ENCODE data around the gene ADGRF1.

The ADGRF1 gene

DNA sequence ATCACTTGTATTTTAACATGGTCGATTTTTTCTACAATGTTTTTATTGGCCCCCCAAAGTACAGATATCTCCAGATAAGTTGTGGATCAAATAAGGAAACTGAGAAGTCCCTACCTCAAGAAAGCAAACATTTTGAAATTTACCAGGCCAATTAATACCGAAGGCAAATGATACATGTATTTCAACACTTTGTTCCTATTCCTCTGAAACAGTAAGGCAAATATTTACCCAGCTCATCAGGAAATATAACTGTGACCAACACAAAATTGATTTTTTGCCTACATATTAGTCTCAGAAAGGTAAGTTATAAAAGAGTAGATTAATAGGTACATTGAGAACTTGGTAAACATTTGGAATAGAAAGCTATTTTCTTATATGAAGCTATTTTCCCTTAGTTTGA, 69.1 kb downstream of the ADGRF1 start:
- no peak for DNase-seq

DNA sequence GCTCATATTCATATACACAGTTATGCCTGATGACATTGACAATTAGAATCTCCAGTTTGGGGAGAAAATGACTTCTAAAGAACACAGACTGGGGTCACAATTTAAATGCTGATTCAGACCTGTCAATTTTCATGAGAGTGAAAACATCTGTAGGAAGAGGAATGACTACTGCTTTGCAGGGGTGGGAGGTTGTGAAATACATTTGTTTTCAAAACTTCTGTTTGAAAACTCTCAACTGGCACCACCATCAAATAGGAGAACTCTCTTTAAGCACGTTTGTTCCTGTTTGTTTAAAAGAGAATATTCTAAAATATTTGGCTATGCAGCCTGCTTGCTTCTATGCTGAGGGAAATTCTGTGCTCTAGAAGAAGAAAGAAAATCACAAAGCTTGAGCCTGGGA, 69.6 kb downstream of the ADGRF1 start:
- DNase-seq: no peak

DNA sequence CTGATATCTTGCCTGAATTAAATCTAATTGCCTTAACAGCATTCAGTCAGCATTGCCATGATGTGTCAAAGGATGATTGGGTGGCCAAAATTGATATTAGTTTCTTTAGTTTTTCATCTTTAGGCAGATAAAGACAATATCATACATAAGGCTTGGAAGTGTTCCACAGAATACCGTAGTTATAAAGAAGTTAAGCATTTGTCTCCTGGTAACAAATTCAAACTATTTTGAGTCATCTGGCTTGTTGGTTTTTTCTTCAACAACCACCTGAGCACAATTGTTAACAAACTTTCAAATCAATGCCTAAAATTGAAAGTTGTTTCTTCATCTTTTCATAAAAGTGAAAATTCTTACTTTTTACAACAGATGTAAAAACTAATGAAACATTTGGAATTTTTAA, 72.9 kb downstream of the ADGRF1 start:
- DNase-seq: no peak

DNA sequence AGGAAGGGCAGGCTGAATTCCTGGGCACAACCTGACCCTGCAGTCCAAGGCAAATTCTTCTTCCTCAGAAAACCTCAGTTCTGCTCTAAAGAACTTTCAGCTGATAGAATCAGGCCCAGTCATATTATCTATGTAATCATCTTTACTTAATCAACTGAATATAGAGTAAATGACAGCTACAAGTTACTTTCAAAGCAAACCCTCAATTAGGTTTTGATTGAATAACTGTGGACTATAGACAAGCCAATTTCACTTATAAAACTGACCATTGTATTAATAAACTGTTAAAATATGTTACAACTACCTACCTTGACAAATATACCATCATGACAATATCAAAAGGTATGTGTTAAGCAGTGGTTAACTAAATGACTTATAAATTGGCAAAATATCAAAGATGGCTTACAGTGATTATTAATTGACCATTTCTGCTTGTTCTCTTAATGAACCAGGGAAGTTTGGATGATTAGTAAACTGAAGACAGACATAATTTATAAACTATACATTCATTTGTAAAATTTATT, 74.2 kb downstream of the ADGRF1 start:
- DNase-seq: no peak

DNA sequence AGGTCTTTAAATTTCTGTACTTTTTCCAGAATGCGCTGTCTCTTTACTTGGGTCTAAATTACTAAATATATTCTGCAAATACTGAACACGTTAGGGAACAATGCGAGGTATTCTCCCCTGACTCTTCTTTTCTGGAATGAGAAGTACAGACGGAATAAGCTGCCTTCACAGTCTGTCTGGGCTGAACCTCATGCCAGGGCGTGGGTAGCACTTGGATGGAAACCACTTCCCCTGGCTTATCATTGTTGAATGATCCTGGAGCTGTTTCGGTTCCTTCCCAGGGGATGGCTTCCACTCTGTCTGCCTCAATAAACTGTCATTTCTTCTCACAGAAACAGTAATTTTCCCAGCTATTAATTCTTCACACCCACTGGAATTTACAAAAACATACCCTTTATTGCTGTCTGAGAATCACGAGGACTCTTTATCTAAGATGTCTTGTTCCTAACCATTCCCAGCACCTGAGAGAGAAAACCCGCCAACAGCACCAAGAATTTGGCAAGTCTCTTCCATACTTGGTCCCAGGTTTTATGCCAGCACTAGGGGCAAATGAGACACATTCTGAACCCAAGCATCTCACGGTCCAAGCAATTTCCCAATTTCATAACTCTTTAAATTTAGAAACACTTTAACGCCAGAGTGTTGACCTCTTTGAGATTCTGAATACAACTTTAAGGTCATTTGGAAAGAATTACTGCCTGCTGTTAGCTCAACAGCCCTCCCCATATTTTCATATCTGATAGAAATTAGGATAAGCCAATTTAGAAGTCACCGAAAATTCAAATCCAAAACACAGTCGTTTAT, 77.2 kb downstream of the ADGRF1 start:
- DNase-seq: no peak

DNA sequence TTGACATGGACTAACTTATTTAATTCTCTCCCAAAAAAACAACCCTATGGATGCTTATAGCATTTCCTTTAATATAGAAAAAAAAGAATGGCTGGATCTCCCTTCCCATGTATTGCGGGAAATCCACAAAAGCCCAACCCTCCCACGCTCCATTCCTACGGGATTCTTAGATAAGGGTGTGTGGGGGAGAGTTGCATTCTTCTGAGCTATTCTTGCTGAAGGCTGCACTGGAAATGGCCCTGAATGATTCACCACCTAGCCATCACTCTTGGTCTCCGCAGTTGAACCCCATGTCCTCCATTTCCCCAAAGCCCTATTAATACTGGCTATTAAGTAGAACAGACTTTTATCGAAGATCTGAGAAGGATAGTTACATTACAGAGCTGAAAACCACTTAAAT, 78.5 kb downstream of the ADGRF1 start:
- DNase-seq: no peak

DNA sequence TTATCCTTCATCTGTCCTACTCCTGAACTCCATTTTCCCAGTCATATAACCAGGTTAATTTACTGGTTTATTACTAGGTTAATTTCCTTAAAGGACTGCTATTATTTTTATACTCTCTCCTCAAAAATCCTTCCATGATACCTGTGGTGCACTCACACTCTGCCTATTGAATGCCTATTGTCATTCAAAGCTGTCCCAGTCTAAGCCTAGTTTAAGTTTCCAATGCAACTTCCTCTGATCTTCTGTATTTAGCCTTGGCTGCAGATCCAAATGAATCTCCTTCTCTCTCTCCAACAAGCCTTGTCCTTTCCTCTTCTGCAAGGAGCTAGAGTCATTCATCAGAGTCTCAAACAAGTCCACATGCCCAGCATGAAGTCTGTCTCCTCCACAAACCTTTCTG, 79.1 kb downstream of the ADGRF1 start:
- DNase-seq: no peak

DNA sequence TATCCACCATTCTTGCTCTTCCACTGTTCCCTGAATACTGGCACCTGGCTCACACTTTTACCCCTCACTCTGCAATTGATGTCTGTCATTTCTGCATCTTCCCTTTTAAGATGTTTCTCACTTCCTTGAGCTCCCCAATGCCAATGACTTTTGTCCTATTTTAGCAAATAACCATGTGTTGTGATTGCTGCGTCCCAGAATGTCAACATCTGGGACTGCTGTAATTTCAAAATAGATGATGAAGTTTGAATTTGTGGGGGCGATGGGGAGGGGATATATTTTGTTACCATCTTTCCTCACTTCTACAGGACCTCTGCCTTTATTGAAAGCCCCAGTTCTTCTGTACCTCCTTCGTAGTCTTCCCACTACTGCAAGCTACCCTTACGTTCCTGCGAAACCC, 80.4 kb downstream of the ADGRF1 start:
- DNase-seq: no peak

DNA sequence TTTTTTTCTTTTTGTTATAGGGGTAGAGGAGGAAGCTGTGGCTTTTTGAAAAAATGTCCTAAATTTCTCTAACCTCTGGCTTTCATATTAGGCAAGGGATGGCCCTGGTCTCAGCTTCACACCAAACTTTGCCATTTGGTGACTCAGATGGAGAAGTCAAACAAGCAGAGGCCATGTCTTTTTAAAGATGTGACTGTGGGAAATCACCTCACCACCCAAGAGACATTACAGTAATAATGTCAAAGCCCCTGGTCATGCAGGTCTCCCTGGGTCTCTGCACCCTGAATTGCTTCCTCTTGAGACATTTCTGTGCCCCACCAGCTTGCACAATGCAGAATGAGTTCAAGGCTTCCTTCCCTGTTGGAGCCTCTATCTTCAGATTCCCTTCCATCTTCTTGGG, 80.9 kb downstream of the ADGRF1 start:
- no peak for DNase-seq

DNA sequence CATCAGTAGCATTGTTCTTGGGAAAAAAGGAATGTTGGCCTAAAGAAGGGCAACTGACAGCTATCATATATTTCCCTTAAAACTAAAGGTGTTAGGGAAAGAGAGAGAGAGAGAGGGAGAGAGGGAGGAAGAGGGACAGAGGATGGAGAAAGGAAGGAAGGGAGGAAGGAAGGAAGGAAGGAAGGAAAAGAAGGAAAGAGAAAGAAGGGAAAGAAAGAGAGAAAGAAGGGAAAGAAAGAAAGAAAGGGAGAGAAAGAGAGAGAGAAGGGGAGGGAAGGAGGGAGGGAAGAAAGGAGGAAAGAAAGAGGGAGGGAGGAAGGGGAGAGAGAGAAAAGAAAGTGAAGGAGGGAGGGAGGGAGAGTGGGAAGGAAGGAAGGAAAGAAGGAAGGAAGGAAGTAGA, 82.7 kb downstream of the ADGRF1 start:
- DNase-seq: no peak

DNA sequence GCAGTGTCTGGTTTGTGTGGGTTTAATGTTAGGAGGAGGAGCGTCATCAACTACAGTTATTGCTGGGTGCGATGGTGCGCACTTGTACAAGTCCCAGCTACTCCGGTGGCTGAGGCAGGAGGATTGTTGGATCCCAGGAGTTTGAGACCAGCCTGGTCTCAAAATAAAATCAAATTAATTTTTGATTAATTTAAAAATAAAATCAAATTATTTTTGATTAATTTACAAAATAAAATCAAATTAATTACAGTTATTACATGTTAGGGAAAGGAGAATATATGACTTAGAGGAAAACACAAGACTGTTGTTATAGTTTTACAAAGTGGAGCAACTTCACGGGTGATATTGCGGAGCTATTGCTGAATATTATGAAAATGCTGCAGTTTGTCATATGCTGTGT, 85.7 kb downstream of the ADGRF1 start:
- DNase-seq: no peak

DNA sequence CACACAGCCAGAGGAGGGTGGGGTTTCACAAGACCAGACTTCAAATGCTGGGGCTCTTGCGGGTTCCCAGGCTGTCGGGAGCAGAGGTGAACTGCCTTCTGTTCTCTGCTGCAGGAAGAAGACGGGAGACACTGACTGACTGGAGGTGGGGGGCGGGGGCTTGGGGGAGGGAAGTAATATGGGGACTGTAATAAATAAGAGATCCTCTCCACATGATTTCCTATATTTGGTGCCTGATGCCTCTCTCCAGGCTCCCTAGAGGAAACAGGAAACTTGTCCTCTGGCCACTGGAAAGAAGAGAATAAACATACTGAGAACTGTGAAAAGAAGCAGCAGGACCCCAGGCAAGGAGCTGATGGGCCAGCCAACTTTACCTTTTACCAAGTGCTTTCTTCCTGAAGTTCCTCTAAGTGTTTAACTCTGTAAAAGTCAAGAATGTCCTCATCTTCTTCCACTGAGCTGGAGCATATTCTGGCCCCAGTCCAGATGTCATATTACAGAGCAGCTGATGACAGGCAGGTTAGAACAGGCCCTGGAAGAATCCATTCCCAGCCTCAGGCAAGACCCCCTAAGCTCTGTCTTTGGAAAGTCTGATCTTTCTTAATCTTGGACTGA, 87.2 kb downstream of the ADGRF1 start:
- no peak for DNase-seq

DNA sequence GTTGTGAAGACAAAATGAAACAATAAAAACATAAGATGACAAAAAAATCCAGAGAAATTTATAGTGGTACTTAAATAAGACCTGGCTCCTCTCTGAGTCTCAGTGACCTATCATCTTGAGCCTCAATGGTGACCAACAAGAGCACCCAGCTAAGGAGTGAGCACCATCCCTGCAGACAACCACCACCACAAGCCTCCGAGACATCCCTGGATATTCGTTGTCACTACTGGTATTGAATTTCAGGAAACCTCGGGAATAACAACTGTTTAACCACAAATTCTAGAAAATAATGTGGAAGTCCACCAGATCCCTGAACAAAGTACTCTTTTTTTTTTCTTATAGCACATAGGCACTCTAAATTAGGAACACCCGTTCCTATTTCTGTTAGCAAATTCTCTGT, 88.2 kb downstream of the ADGRF1 start:
- DNase-seq: no peak

DNA sequence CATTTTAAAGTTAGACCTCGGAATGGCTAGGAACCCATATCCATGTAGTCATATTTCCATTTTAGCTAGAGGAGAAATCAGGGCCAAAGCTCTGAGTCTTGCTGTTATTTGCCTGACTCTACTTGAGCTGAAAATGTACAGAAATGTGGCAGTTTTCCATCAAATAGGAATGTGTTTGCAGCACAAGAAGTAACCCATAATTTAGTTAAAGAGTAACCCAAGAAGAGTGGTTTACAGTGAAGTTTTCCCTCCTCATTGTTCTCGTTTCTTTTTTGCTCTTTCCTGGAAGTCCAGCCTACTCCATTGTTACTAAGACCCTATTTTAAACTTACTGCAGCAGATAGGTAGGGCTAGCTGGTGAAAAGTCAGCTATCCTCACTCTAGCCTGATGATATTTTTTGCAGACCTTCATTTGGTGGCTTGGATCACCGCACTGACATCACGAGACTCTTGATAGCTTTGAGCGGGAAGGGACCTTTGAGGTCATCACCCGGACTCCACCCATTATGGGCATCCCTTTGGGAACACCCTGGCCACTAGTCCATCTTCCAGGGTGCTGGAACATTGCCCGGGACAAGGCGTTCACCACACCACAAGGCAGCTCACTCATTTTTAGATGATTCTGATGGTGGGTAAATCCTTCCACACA, 92.4 kb downstream of the ADGRF1 start:
- DNase-seq: no peak

DNA sequence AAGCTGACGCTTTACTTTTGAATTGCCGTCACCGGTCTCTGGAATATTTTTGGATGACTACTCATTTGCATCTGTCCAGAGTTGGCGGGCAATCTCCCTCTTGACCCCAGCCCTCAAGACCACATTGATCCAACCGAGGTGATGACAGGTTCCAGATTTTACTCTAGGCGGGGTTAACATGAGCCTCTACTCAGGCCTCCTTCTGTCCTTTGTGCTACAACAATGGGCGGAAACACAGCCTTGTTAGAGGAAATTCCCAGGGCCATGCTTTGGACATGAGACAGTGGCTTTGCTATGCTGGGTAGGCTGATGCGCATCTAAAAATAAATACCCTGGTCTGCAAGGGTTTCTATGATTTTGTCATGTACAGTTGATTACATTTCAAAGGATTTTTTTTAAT, 93.4 kb downstream of the ADGRF1 start:
- no peak for DNase-seq
